HEK293T (cell line): ENCODE measurements around the gene CCRL2.

Experiments used
- CTCF ChIA-PET: fragments of 350-600 bp; formaldehyde crosslinking; extraction: SDS; loops from one replicate; lab custom pipeline; 2021; ENCODE audit warnings: antibody characterized with exemption, inconsistent platforms; lab: Yijun Ruan, JAX
- POLR2A ChIA-PET: fragments of 350-600 bp; formaldehyde crosslinking; extraction: SDS; loops from one replicate; lab custom pipeline; 2020; ENCODE audit warnings: antibody characterized with exemption, inconsistent platforms; lab: Yijun Ruan, JAX
- DNase-seq: peaks from one replicate; pipeline ENCODE4 v3.0.0; 2012; ENCODE audit warnings: mixed read lengths; ENCODE audit errors: extremely low spot score
- ARNT ChIP-seq: fragments of 450-650 bp; IDR thresholded peaks from 2 replicates; pipeline ENCODE4 v1.6.1; 2017; ENCODE audit warnings: mild to moderate bottlenecking
- BHLHE40 ChIP-seq: fragments of 450-650 bp; IDR thresholded peaks from 2 replicates; pipeline ENCODE4 v1.6.1; 2016; ENCODE audit warnings: mild to moderate bottlenecking, moderate library complexity, borderline replicate concordance
- CTBP1 ChIP-seq: fragments of 450-650 bp; IDR thresholded peaks from 2 replicates; pipeline ENCODE4 v1.6.1; 2016; ENCODE audit warnings: borderline replicate concordance
- ELF4 ChIP-seq: fragments of 450-650 bp; IDR thresholded peaks from 2 replicates; pipeline ENCODE4 v1.6.1; 2017; ENCODE audit warnings: antibody characterized with exemption
- FOXA1 ChIP-seq: fragments of 450-650 bp; IDR thresholded peaks from 2 replicates; pipeline ENCODE4 v1.6.1; 2016; ENCODE audit warnings: mild to moderate bottlenecking
- FOXK2 ChIP-seq: fragments of 450-650 bp; IDR thresholded peaks from 2 replicates; pipeline ENCODE4 v1.6.1; 2016; ENCODE audit warnings: mild to moderate bottlenecking
- FOXM1 ChIP-seq: fragments of 450-650 bp; IDR thresholded peaks from 2 replicates; pipeline ENCODE4 v1.6.1; 2017; ENCODE audit warnings: mild to moderate bottlenecking, borderline replicate concordance
- HDGF ChIP-seq: fragments of 450-650 bp; IDR thresholded peaks from 2 replicates; pipeline ENCODE4 v1.6.1; 2017; ENCODE audit warnings: antibody characterized with exemption, borderline replicate concordance
- L3MBTL2 ChIP-seq: fragments of 450-650 bp; conservative IDR thresholded peaks from 2 replicates; pipeline ENCODE4 v1.6.1; 2016; ENCODE audit warnings: mild to moderate bottlenecking
- LEF1 ChIP-seq: fragments of 450-650 bp; IDR thresholded peaks from 2 replicates; pipeline ENCODE4 v1.6.1; 2017; ENCODE audit warnings: mild to moderate bottlenecking, borderline replicate concordance
- NFRKB ChIP-seq: fragments of 450-650 bp; IDR thresholded peaks from 2 replicates; pipeline ENCODE4 v1.6.1; 2016; ENCODE audit warnings: mild to moderate bottlenecking, moderate library complexity
- PKNOX1 ChIP-seq: fragments of 450-650 bp; IDR thresholded peaks from 2 replicates; pipeline ENCODE4 v1.6.1; 2016
- SP1 ChIP-seq: fragments of 450-650 bp; IDR thresholded peaks from 2 replicates; pipeline ENCODE4 v1.6.1; 2017
- SUZ12 ChIP-seq: fragments of 450-650 bp; IDR thresholded peaks from 2 replicates; pipeline ENCODE4 v1.6.1; 2016; ENCODE audit warnings: mild to moderate bottlenecking
- TARDBP ChIP-seq: fragments of 450-650 bp; IDR thresholded peaks from 2 replicates; pipeline ENCODE4 v1.6.1; 2016
- ZNF384 ChIP-seq: fragments of 450-650 bp; IDR thresholded peaks from 2 replicates; pipeline ENCODE4 v1.6.1; 2016

CCRL2 gene

GRCh38 chr3:46407970-46408369, 911 bp downstream of the CCRL2 start:
- TF ChIP-seq L3MBTL2, result no peak
- no peak for TF ChIP-seq CTBP1
- no peak for TF ChIP-seq ELF4
- TF ChIP-seq TARDBP, result no peak
- no peak for TF ChIP-seq FOXK2
- TF ChIP-seq NFRKB, result no peak
- TF ChIP-seq FOXA1, result no peak
- no peak for TF ChIP-seq FOXM1
- TF ChIP-seq ZNF384, result no peak
- no peak for TF ChIP-seq SP1
- TF ChIP-seq HDGF, result no peak
- TF ChIP-seq LEF1, result no peak
- TF ChIP-seq SUZ12, result no peak
- TF ChIP-seq BHLHE40, result no peak
- no peak for TF ChIP-seq PKNOX1
- no peak for TF ChIP-seq ARNT
- POLR2A ChIA-PET, result no interaction called here
- CTCF ChIA-PET, result no interaction called here
- no peak for DNase-seq

- no peak for DNase-seq
- CTCF ChIA-PET, result interaction anchor here (0.6 kb wide), 1 partner anchor 58 kb away, joined by 4 read pairs; no protein-coding TSS in a partner anchor
- POLR2A ChIA-PET, result no interaction called here
- TF ChIP-seq PKNOX1 (no peak), FOXK2 (no peak), SP1 (no peak), ZNF384 (no peak), LEF1 (no peak), TARDBP (no peak), FOXA1 (no peak), ARNT (no peak), BHLHE40 (no peak), CTBP1 (no peak), SUZ12 (no peak), FOXM1 (no peak), HDGF (no peak), L3MBTL2 (no peak), ELF4 (no peak), NFRKB (no peak)
Observed at GRCh38 chr3:46408853-46409252, 1.8 kb downstream of the CCRL2 start.

- TF ChIP-seq ELF4, result no peak
- no peak for TF ChIP-seq BHLHE40
- TF ChIP-seq LEF1, result no peak
- TF ChIP-seq FOXA1, result no peak
- no peak for TF ChIP-seq HDGF
- no peak for TF ChIP-seq ZNF384
- no peak for TF ChIP-seq PKNOX1
- no peak for TF ChIP-seq NFRKB
- TF ChIP-seq TARDBP, result no peak
- no peak for TF ChIP-seq SUZ12
- no peak for TF ChIP-seq ARNT
- TF ChIP-seq L3MBTL2, result no peak
- no peak for TF ChIP-seq SP1
- TF ChIP-seq CTBP1, result no peak
- no peak for TF ChIP-seq FOXM1
- no peak for TF ChIP-seq FOXK2
- ChIA-PET POLR2A (no interaction called here), CTCF (no interaction called here)
Observed at GRCh38 chr3:46409739-46410489, 2.9 kb downstream of the CCRL2 start.

GRCh38 chr3:46410669-46411068, 3.6 kb downstream of the CCRL2 start:
- no peak for DNase-seq
- ChIA-PET CTCF (no interaction called here), POLR2A (no interaction called here)
- TF ChIP-seq FOXK2 (no peak), NFRKB (no peak), CTBP1 (no peak), ELF4 (no peak), SP1 (no peak), TARDBP (no peak), ZNF384 (no peak), FOXA1 (no peak), BHLHE40 (no peak), FOXM1 (no peak), L3MBTL2 (no peak), LEF1 (no peak), HDGF (no peak), SUZ12 (no peak)

More at GRCh38 chr3:46409739-46410489, 2.9 kb downstream of the CCRL2 start:
- no peak for DNase-seq

- ChIA-PET POLR2A (no interaction called here), CTCF (interaction anchor here (1.2 kb wide), 1 partner anchor 13 kb away, joined by 5 read pairs; no protein-coding TSS in a partner anchor)
- no peak for DNase-seq
- no peak for TF ChIP-seq HDGF
- TF ChIP-seq TARDBP, result no peak
- TF ChIP-seq SUZ12, result no peak
- TF ChIP-seq CTBP1, result no peak
Observed at GRCh38 chr3:46411271-46411670, 4.2 kb downstream of the CCRL2 start.

- no peak for TF ChIP-seq TARDBP
- ChIA-PET CTCF (no interaction called here), POLR2A (no interaction called here)
- no peak for DNase-seq
Observed at GRCh38 chr3:46412786-46413298, 5.8 kb downstream of the CCRL2 start.
